Esophagus squamous epithelium (tissue), 4 donors: ENCODE data around the gene CCDC7.

Source experiments
- POLR2A ChIP-seq, 4 donors: fragments of 450-650 bp; IDR thresholded peaks; one replicate each; pipeline ENCODE4 v1.6.1; 2017; ENCODE audit warnings: antibody characterized with exemption in 4 of 4, mild to moderate bottlenecking in 4 of 4, moderate library complexity in 3 of 4
- TF ChIP-seq, protein P1 (sequence below), 6 experiments: fragments of 450-650 bp in 4 of 6; fragments of 200-600 bp in 2 of 6; sonication (generic) in 2 of 6; IDR thresholded peaks; one replicate each; pipeline ENCODE4 v1.5.1; 2016 to 2019; ENCODE audit warnings: antibody characterized with exemption in 6 of 6, mild to moderate bottlenecking in 4 of 6, moderate library complexity in 4 of 6

DNA sequence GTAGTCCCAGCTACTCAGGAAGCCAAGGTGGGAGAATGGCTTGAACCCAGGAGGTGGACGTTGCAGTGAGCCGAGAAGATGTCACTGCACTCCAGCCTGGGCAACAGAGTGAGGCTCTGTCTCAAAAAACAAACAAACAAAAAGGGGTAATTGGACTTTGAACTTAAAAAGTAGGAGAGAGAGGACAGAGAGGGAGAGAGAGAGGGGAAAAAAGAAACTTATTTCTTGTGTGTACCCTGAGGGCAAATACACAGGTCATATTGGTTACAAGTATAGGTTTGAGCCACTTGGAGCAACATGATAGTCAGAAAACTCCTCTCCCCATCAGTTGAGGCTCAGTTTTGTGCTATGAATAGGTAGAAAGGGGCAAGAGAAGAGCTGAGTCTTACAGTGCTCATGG, 42.8 kb upstream of the CCDC7 start:
- no peak for TF ChIP-seq POLR2A (IDR thresholded peaks at IDR 0.05)
- TF ChIP-seq, protein P1, sequence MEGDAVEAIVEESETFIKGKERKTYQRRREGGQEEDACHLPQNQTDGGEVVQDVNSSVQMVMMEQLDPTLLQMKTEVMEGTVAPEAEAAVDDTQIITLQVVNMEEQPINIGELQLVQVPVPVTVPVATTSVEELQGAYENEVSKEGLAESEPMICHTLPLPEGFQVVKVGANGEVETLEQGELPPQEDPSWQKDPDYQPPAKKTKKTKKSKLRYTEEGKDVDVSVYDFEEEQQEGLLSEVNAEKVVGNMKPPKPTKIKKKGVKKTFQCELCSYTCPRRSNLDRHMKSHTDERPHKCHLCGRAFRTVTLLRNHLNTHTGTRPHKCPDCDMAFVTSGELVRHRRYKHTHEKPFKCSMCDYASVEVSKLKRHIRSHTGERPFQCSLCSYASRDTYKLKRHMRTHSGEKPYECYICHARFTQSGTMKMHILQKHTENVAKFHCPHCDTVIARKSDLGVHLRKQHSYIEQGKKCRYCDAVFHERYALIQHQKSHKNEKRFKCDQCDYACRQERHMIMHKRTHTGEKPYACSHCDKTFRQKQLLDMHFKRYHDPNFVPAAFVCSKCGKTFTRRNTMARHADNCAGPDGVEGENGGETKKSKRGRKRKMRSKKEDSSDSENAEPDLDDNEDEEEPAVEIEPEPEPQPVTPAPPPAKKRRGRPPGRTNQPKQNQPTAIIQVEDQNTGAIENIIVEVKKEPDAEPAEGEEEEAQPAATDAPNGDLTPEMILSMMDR (IDR thresholded peaks at IDR 0.05) = no peak
